H9 (cell line): ENCODE results near the gene NUDT16L1. TPM values are rescaled to one million over a fixed set of nuclear protein-coding genes. Genes with fewer than 3 reads are reported as not detected.
A peak's percentile ranks its signal among the peaks of the same experiment; 100 is the strongest.

ENCODE experiments used
- DNase-seq: peaks from one replicate; pipeline ENCODE4 v3.0.0-alpha.2; 2017
- H2AFZ ChIP-seq: one replicate; pipeline ENCODE4 v1.6.1; 2013; ENCODE audit warnings: mild to moderate bottlenecking, low read length, control low read depth, moderate library complexity
- H2AK5ac ChIP-seq: 2 replicates; pipeline ENCODE4 v1.6.1; 2013; ENCODE audit warnings: low read length, control low read depth, mixed read lengths; ENCODE audit not compliant: insufficient read length
- H2BK120ac ChIP-seq: one replicate; pipeline ENCODE4 v1.6.1; 2013; ENCODE audit warnings: low read depth, mild to moderate bottlenecking, low read length, control low read depth, inconsistent platforms; ENCODE audit not compliant: poor library complexity, severe bottlenecking
- H2BK12ac ChIP-seq: 2 replicates; pipeline ENCODE4 v1.6.1; 2013; ENCODE audit warnings: low read length, control low read depth, mixed read lengths, low read depth; ENCODE audit not compliant: insufficient read length
- H2BK15ac ChIP-seq: 2 replicates; pipeline ENCODE4 v1.6.1; 2013; ENCODE audit warnings: low read depth, low read length, control low read depth
- H2BK20ac ChIP-seq: one replicate; pipeline ENCODE4 v1.6.1; 2013; ENCODE audit warnings: low read depth, mild to moderate bottlenecking, low read length, control low read depth, inconsistent platforms; ENCODE audit not compliant: poor library complexity, severe bottlenecking
- H2BK5ac ChIP-seq: 2 replicates; pipeline ENCODE4 v1.6.1; 2013; ENCODE audit warnings: low read length, control low read depth, mixed read lengths; ENCODE audit not compliant: insufficient read length
- H3K14ac ChIP-seq: 2 replicates; pipeline ENCODE4 v1.6.1; 2013; ENCODE audit warnings: low read length, control low read depth; ENCODE audit not compliant: insufficient read depth
- H3K18ac ChIP-seq: 2 replicates; pipeline ENCODE4 v1.6.1; 2013; ENCODE audit warnings: low read depth, mild to moderate bottlenecking, mixed read lengths, low read length, control low read depth; ENCODE audit not compliant: insufficient read length
- H3K23ac ChIP-seq: 2 replicates; pipeline ENCODE4 v1.6.1; 2013; ENCODE audit warnings: low read length, control low read depth, mixed read lengths, low read depth; ENCODE audit not compliant: insufficient read length
- H3K23me2 ChIP-seq: 2 replicates; pipeline ENCODE4 v1.6.1; 2013; ENCODE audit warnings: low read depth, mild to moderate bottlenecking, mixed read lengths, low read length, control low read depth; ENCODE audit not compliant: insufficient read length, poor library complexity, severe bottlenecking
- H3K27ac ChIP-seq: 2 replicates; pipeline ENCODE4 v1.5.1; 2013; ENCODE audit warnings: low read length, control low read depth, mixed read lengths, low read depth; ENCODE audit not compliant: insufficient read length
- H3K27me3 ChIP-seq: 2 replicates; pipeline ENCODE4 v1.6.1; 2013; ENCODE audit warnings: low read length, control low read depth, inconsistent platforms; ENCODE audit not compliant: insufficient read depth
- H3K4ac ChIP-seq: 2 replicates; pipeline ENCODE4 v1.6.1; 2013; ENCODE audit warnings: low read depth, mild to moderate bottlenecking, control low read depth, inconsistent platforms, low read length, moderate library complexity
- H3K4me1 ChIP-seq: 2 replicates; pipeline ENCODE4 v1.6.1; 2013; ENCODE audit warnings: low read length, control low read depth, inconsistent platforms; ENCODE audit not compliant: insufficient read depth
- H3K4me2 ChIP-seq: 2 replicates; pipeline ENCODE4 v1.6.1; 2013; ENCODE audit warnings: low read length, control low read depth, mixed read lengths; ENCODE audit not compliant: insufficient read length, insufficient read depth
- H3K56ac ChIP-seq: 2 replicates; pipeline ENCODE4 v1.6.1; 2013; ENCODE audit warnings: low read depth, mild to moderate bottlenecking, mixed read lengths, low read length, control low read depth; ENCODE audit not compliant: insufficient read length
- H3K79me1 ChIP-seq: 2 replicates; pipeline ENCODE4 v1.6.1; 2013; ENCODE audit warnings: low read depth, mild to moderate bottlenecking, moderate library complexity, low read length, control low read depth, inconsistent platforms; ENCODE audit not compliant: insufficient read depth, poor library complexity, severe bottlenecking
- H3K79me2 ChIP-seq: 2 replicates; pipeline ENCODE4 v1.6.1; 2013; ENCODE audit warnings: low read length, control low read depth, inconsistent platforms; ENCODE audit not compliant: insufficient read depth
- H3K9ac ChIP-seq: 2 replicates; pipeline ENCODE4 v1.6.1; 2013; ENCODE audit warnings: low read length, control low read depth, mixed read lengths; ENCODE audit not compliant: insufficient read length; ENCODE audit errors: extremely low read depth
- H3K9me3 ChIP-seq: one replicate; pipeline ENCODE4 v1.6.1; 2013; ENCODE audit warnings: low read depth, low read length, inconsistent platforms; ENCODE audit not compliant: control insufficient read depth
- H3T11ph ChIP-seq: one replicate; pipeline ENCODE4 v1.6.1; 2013; ENCODE audit warnings: mild to moderate bottlenecking, low read length, control low read depth, inconsistent platforms
- H4K20me1 ChIP-seq: one replicate; pipeline ENCODE4 v1.6.1; 2013; ENCODE audit not compliant: control insufficient read depth, insufficient read length, insufficient read depth
- H4K5ac ChIP-seq: 2 replicates; pipeline ENCODE4 v1.6.1; 2013; ENCODE audit warnings: low read depth, mild to moderate bottlenecking, mixed read lengths, low read length, control low read depth; ENCODE audit not compliant: insufficient read length
- H4K8ac ChIP-seq: replicated peaks from 2 replicates; pipeline ENCODE4 v1.6.1; 2013; ENCODE audit warnings: low read length, control low read depth, mixed read lengths, low read depth; ENCODE audit not compliant: insufficient read length
- H4K91ac ChIP-seq: 2 replicates; pipeline ENCODE4 v1.6.1; 2013; ENCODE audit warnings: low read depth, mild to moderate bottlenecking, moderate library complexity, mixed read lengths, low read length, control low read depth; ENCODE audit not compliant: insufficient read length
- H3K27ac Mint-ChIP-seq, 3 experiments: 2 replicates in 2 of 3; 3 replicates in 1 of 3; pipeline ENCODE4 v1.8.0; 2020 to 2021; ENCODE audit warnings: mixed read lengths in 3 of 3, mild to moderate bottlenecking in 1 of 3, moderate library complexity in 1 of 3
- H3K27me3 Mint-ChIP-seq: 2 replicates; pipeline ENCODE4 v1.8.0; 2021; ENCODE audit warnings: low read depth, mild to moderate bottlenecking, moderate library complexity, mixed read lengths
- H3K36me3 Mint-ChIP-seq, 3 experiments: 2 replicates in 2 of 3; 3 replicates in 1 of 3; pipeline ENCODE4 v1.8.0; 2020 to 2021; ENCODE audit warnings: low read depth in 3 of 3, mixed read lengths in 3 of 3; ENCODE audit not compliant: insufficient read depth in 1 of 3
- H3K4me1 Mint-ChIP-seq, 2 experiments: 2 replicates each; pipeline ENCODE4 v1.8.0; 2020; ENCODE audit warnings: mixed read lengths in 2 of 2
- H3K4me3 Mint-ChIP-seq, 2 experiments: 2 replicates in 1 of 2; 3 replicates in 1 of 2; pipeline ENCODE4 v1.8.0; 2020 to 2021; ENCODE audit warnings: mild to moderate bottlenecking in 2 of 2, mixed read lengths in 2 of 2, moderate library complexity in 1 of 2
- H3K9me3 Mint-ChIP-seq, 2 experiments: 2 replicates in 1 of 2; 3 replicates in 1 of 2; pipeline ENCODE4 v1.8.0; 2020; ENCODE audit warnings: mild to moderate bottlenecking in 2 of 2, mixed read lengths in 2 of 2, moderate library complexity in 1 of 2
- WGBS: extraction: QIAGEN DNeasy Blood & Tissue Kit; methylation state at CpG from one replicate; pipeline ENCODE4 v1.1.7; 2013; ENCODE audit warnings: missing lambda C conversion rate, low lambda C conversion rate, mixed read lengths; ENCODE audit not compliant: insufficient read length; ENCODE audit errors: extremely low coverage; 5-methylcytosine and 5-hydroxymethylcytosine counted together
- total RNA-seq: library from RNA; stranded (reverse); gene quantifications from 2 replicates; pipeline ENCODE4 v1.2.1, GENCODE V29; 2021
- TF ChIP-seq, protein P1 (sequence below): fragments of 200-600 bp; sonication (generic); conservative IDR thresholded peaks from 3 replicates; pipeline ENCODE4 v1.8.0; 2021; ENCODE audit warnings: antibody characterized with exemption, mild to moderate bottlenecking

Gene NUDT16L1
- total RNA-seq, 1 experiment from 2014 or later = 49.4 TPM

DNA sequence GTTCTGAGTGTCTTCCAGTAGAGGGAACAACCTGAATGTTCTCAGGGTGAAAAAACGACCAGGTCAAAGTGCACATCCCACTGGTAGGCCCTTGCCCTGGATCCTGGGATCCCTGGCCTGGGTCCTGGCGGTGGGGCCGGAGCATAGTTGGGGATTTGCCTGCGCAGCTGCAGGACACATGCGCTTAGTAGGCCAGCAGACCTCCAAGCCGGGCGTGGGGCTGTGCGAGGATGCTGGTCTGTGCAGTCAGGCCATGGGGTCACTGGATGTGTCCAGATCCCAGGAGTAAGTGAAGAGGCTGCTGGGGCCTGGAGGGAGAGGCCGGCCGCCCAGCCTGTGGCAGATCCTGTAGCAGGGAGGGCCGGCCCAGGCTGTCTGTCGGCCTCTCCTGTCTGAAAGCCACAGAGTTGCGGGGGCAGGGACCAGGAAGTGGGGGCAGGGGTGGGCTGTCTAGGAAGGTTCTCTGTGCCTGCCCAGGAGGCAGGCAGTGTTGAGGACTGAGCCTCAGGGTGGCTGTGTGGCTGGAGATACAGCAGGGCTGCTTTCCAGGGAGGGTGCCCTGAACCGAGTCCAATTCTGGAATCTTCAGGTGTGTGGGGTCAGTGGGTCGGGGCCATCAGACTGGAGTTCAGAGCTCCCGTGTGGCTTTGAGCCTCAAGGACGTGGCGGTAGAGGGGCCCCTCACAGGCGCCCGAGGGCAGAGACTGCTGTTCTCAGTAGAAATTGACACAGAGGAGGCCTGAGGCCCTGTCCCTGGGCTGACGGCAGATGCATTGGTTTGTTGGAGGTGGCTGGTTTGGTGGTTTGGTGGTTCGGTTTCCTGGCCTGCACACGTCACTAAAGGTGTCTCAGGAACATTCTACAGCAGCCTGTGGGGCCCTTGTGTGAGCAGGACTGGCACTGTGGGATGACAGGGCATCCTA lies 17.2 kb upstream of the NUDT16L1 start:
- H4K8ac ChIP-seq = no peak overlapping the region
- no peak overlapping the region for H3K18ac ChIP-seq
- H2AFZ ChIP-seq = no peak overlapping the region
- H3K23me2 ChIP-seq = no peaks in the 10 kb centered on the region
- H4K5ac ChIP-seq = no peak overlapping the region
- Mint-ChIP-seq H3K4me1 (peaks cover 2 to 8% of the 10 kb centered on the region in 2 experiments; a peak in 3 of 4 replicates), H3K9me3 (no peaks in the 10 kb centered on the region), H3K4me3 (no peak overlapping the region; a peak in 1 of 5 replicates), H3K27ac (peak overlapping the region; percentile 82 to 89 (median 88)), H3K36me3 (peaks cover 0 to 41% (median 5%) of the 10 kb centered on the region in 3 experiments; a peak in 4 of 7 replicates), H3K27me3 (no peaks in the 10 kb centered on the region)
- no peak overlapping the region for H3K14ac ChIP-seq
- no peak overlapping the region for H2AK5ac ChIP-seq
- no peak for DNase-seq
- no peak overlapping the region; the same call in 1 of the 2 replicates for H2BK15ac ChIP-seq
- H2BK5ac ChIP-seq = no peak overlapping the region
- WGBS = no CpG with 5 or more reads among the region's 23 CpGs
- H3K4ac ChIP-seq = no peak overlapping the region
- no peak overlapping the region for H2BK12ac ChIP-seq
- H3K4me1 ChIP-seq = no peaks in the 10 kb centered on the region; the same call in 1 of the 2 replicates
- H3T11ph ChIP-seq = no peak overlapping the region
- no peaks in the 10 kb centered on the region for H4K20me1 ChIP-seq
- no peak overlapping the region for H2BK20ac ChIP-seq
- no peaks in the 10 kb centered on the region for H3K27me3 ChIP-seq
- TF ChIP-seq, protein P1, sequence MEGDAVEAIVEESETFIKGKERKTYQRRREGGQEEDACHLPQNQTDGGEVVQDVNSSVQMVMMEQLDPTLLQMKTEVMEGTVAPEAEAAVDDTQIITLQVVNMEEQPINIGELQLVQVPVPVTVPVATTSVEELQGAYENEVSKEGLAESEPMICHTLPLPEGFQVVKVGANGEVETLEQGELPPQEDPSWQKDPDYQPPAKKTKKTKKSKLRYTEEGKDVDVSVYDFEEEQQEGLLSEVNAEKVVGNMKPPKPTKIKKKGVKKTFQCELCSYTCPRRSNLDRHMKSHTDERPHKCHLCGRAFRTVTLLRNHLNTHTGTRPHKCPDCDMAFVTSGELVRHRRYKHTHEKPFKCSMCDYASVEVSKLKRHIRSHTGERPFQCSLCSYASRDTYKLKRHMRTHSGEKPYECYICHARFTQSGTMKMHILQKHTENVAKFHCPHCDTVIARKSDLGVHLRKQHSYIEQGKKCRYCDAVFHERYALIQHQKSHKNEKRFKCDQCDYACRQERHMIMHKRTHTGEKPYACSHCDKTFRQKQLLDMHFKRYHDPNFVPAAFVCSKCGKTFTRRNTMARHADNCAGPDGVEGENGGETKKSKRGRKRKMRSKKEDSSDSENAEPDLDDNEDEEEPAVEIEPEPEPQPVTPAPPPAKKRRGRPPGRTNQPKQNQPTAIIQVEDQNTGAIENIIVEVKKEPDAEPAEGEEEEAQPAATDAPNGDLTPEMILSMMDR = no peak
- H2BK120ac ChIP-seq = no peak overlapping the region
- no peak overlapping the region for H3K56ac ChIP-seq
- no peak overlapping the region for H4K91ac ChIP-seq
- H3K9ac ChIP-seq = no peak overlapping the region
- no peaks in the 10 kb centered on the region for H3K9me3 ChIP-seq
- no peak overlapping the region for H3K27ac ChIP-seq
- H3K79me1 ChIP-seq = no peaks in the 10 kb centered on the region
- no peak overlapping the region for H3K23ac ChIP-seq
- no peaks in the 10 kb centered on the region for H3K79me2 ChIP-seq
- H3K4me2 ChIP-seq = no peak overlapping the region
